ENCODE data around the gene TRIM46. TPM values are rescaled to one million over a fixed set of nuclear protein-coding genes. Genes with fewer than 3 reads are reported as not detected.

The TRIM46 gene
- total RNA-seq, 1 experiment from 2014 or later: 18.4 TPM

DNA sequence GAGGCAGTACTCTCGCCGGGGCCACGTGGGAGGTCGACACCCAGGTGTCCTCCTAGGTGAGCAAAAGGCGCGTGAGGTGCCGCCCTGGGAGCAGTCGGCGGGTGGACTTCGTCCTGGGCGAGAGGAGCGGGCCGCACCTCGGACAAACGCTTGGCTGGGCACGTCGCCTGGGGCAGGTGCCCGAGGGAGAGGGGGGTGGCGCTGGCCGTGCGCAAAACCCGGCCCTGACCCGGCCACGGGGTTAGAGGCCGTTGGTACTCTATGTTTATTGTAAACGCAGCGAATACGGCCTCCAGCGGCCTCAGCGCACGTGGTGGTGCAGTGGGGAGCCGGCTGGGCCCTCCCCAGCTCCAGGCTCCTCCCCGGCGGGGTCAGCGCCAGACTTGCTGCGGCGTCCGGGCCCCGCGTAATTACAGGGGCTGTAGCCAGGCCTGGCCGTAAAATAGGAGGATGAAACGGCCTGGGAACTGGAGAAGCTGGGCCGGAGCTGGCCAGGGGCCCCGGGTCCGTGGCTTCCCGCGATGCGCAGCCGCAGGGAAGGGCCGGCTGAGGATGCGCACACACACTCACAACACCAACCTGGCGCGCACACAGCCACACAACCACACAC, 47.6 kb upstream of the TRIM46 start:
- peak; percentile 43 for DNase-seq
- H4K91ac ChIP-seq (ENCODE audit: insufficient read length, low read depth, low read length): no peak overlapping the region
- H2BK120ac ChIP-seq (ENCODE audit: low read depth, low read length, poor library complexity, severe bottlenecking): no peak overlapping the region
- no peak overlapping the region for H4K5ac ChIP-seq (ENCODE audit: insufficient read length, low read depth, low read length)
- no peak overlapping the region for H3K9ac ChIP-seq (ENCODE audit: extremely low read depth, insufficient read length, low read length)
- H3K27ac ChIP-seq (ENCODE audit: insufficient read length, low read depth, low read length): no peak overlapping the region
- Mint-ChIP-seq H3K4me3 (peak overlapping the region; percentile 62 to 94), H3K4me1 (peaks cover 48 to 65% of the 10 kb centered on the region in 2 experiments), H3K27ac (no peak overlapping the region; a peak in 1 of 7 replicates), H3K36me3 (ENCODE audit: insufficient read depth in 1 of 3, low read depth in 3 of 3) (peaks cover 0 to 3% (median 0%) of the 10 kb centered on the region in 3 experiments; a peak in 2 of 7 replicates), H3K9me3 (no peaks in the 10 kb centered on the region; a peak in 1 of 5 replicates), H3K27me3 (ENCODE audit: low read depth) (peaks cover 90% of the 10 kb centered on the region)
- no peak overlapping the region for H2BK5ac ChIP-seq (ENCODE audit: insufficient read length, low read length)
- H3K79me1 ChIP-seq (ENCODE audit: insufficient read depth, low read depth, low read length, poor library complexity, severe bottlenecking): no peaks in the 10 kb centered on the region
- H3K23me2 ChIP-seq (ENCODE audit: insufficient read length, low read depth, low read length, poor library complexity, severe bottlenecking): peaks cover 27% of the 10 kb centered on the region
- H2BK15ac ChIP-seq (ENCODE audit: low read depth, low read length): no peak overlapping the region
- no peaks in the 10 kb centered on the region for H3K9me3 ChIP-seq (ENCODE audit: control insufficient read depth, low read depth, low read length)
- no peaks in the 10 kb centered on the region; the same call in 1 of the 2 replicates for H3K4me1 ChIP-seq (ENCODE audit: insufficient read depth, low read length)
- no peak overlapping the region for H4K8ac ChIP-seq (replicated peaks; ENCODE audit: insufficient read length, low read depth, low read length)
- no peak overlapping the region for H2AK5ac ChIP-seq (ENCODE audit: insufficient read length, low read length)
- no peak overlapping the region for H3K14ac ChIP-seq (ENCODE audit: insufficient read depth, low read length)
- H3T11ph ChIP-seq (ENCODE audit: low read length): no peak overlapping the region
- peak overlapping the region; percentile 92 for H3K4me2 ChIP-seq (ENCODE audit: insufficient read depth, insufficient read length, low read length)
- H2BK12ac ChIP-seq (ENCODE audit: insufficient read length, low read depth, low read length): no peak overlapping the region
- H2BK20ac ChIP-seq (ENCODE audit: low read depth, low read length, poor library complexity, severe bottlenecking): no peak overlapping the region
- H3K18ac ChIP-seq (ENCODE audit: insufficient read length, low read depth, low read length): no peak overlapping the region
- H3K79me2 ChIP-seq (ENCODE audit: insufficient read depth, low read length): no peaks in the 10 kb centered on the region
- H3K23ac ChIP-seq (ENCODE audit: insufficient read length, low read depth, low read length): no peak overlapping the region
- H3K4ac ChIP-seq (ENCODE audit: low read depth, low read length): no peak overlapping the region
- no peak overlapping the region for H2AFZ ChIP-seq (ENCODE audit: low read length)
- H3K27me3 ChIP-seq (ENCODE audit: insufficient read depth, low read length): peaks cover 34% of the 10 kb centered on the region; the same call in 1 of the 2 replicates
- no peak overlapping the region for H3K56ac ChIP-seq (ENCODE audit: insufficient read length, low read depth, low read length)
- no peak for TF ChIP-seq CTCF (conservative IDR thresholded peaks at IDR 0.05)
- no CpG with 5 or more reads among the region's 53 CpGs for WGBS (ENCODE audit: extremely low coverage, insufficient read length, low lambda C conversion rate)
- peaks cover 2% of the 10 kb centered on the region for H4K20me1 ChIP-seq (ENCODE audit: control insufficient read depth, insufficient read depth, insufficient read length)

Data from H9 (cell line).